WI38 (cell line): ENCODE measurements around the gene SEMA5A.

Experiments used
- H3K4me3 ChIP-seq: 2 replicates; pipeline ENCODE4 v1.5.1; 2011; ENCODE audit warnings: low read depth, mild to moderate bottlenecking, control low read depth, low read length
- TF ChIP-seq, protein P1 (sequence below): IDR thresholded peaks from 2 replicates; pipeline ENCODE4 v1.5.1; 2012; ENCODE audit warnings: low read depth, mild to moderate bottlenecking, control low read depth, low read length

The SEMA5A gene

DNA sequence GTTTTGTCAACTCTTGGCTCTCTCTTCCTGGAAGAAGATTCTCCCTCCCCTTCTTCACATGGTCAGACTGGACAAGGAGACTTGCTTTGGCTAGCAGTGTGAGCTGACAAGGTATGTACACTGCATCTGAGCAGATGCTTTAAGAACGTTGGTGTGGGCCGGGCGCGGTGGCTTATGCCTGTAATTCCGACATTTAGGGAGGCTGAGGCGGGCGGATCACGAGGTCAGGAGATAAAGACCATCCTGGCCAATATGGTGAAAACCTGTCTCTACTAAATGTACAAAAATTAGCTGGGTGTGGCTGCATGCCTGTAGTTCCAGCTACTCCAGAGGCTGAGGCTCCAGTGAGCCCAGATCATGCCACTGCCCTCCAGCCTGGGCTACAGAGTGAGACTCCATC lies 26.4 kb upstream of the SEMA5A start:
- no peak overlapping the region for H3K4me3 ChIP-seq
- TF ChIP-seq, protein P1, sequence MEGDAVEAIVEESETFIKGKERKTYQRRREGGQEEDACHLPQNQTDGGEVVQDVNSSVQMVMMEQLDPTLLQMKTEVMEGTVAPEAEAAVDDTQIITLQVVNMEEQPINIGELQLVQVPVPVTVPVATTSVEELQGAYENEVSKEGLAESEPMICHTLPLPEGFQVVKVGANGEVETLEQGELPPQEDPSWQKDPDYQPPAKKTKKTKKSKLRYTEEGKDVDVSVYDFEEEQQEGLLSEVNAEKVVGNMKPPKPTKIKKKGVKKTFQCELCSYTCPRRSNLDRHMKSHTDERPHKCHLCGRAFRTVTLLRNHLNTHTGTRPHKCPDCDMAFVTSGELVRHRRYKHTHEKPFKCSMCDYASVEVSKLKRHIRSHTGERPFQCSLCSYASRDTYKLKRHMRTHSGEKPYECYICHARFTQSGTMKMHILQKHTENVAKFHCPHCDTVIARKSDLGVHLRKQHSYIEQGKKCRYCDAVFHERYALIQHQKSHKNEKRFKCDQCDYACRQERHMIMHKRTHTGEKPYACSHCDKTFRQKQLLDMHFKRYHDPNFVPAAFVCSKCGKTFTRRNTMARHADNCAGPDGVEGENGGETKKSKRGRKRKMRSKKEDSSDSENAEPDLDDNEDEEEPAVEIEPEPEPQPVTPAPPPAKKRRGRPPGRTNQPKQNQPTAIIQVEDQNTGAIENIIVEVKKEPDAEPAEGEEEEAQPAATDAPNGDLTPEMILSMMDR: no peak

DNA sequence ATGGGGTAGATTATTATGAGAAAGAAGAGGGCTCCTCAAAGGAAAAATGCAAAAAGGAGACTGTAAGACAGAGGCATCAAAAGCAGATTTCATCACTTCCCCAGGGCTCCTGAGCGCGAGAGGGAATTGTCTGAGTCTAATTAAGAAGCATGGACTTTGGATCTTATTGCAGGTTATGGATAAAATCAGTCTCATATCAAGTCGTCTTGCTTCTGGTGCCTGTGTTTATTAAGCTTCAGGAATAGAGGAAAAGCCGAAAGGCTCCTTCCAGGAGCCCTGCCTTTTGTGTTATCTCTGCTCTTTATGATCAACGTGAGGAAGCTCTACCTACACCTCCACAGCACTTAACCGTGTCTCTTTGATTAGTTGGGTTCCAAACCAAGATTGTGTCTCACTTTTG lies 25.0 kb upstream of the SEMA5A start:
- TF ChIP-seq, protein P1: no peak
- no peak overlapping the region for H3K4me3 ChIP-seq

DNA sequence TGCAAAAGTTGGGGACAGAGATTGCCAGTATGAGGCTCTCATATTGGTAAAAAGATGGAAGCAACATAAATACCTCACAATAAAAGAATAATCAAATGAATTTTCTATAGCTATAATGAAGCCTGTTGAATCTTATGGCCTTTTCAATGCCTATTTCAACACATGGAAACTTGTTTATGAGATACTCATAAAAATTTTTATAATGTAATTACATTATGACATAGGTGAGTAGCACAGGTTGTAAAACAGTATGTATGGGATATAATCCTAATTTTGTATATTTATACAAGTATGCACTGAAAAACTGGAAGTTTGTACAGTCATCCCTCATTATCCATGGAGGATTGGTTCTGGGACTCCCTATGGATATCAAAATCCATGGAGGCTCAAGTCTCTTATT lies 21.2 kb upstream of the SEMA5A start:
- TF ChIP-seq, protein P1: no peak
- no peak overlapping the region for H3K4me3 ChIP-seq

DNA sequence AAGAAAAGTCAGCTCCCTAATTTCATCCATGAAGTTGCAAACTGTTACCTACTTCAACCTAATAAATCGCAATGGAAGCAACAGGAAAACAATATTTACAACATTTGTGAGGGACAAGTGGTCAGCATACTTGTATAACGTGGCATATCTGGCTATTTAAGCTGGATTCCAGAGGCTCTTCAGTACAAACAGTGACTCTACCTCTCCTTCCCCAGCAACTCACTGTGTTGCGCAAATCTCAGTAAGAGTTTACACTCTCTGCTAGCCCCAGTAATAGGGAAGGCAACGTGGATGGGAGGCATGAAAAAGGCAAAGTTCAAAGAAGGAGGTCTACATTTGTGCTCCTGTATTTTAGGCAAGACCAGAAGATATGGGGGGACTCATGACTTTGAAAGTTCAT lies 18.9 kb upstream of the SEMA5A start:
- TF ChIP-seq, protein P1: no peak
- no peak overlapping the region for H3K4me3 ChIP-seq

DNA sequence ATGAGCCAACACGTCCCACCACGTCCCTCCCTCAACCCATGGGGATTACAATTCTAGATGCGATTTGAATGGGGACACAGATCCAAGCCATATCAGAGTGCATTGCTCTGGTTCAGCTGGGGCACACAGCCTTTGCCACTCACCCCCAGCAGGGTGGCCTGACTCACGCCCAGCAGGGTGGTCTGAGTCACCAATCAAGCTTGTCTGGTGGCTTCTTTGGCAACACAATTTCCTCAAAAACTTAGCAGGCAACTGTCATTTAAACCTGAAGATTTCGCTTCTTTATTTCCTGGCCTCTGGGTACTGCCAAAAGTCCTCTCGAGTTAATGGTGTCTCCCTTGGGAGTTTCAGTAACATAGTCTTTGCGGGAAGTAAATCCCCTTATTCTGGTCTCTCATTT lies 16.3 kb upstream of the SEMA5A start:
- H3K4me3 ChIP-seq: no peak overlapping the region
- TF ChIP-seq, protein P1: no peak

DNA sequence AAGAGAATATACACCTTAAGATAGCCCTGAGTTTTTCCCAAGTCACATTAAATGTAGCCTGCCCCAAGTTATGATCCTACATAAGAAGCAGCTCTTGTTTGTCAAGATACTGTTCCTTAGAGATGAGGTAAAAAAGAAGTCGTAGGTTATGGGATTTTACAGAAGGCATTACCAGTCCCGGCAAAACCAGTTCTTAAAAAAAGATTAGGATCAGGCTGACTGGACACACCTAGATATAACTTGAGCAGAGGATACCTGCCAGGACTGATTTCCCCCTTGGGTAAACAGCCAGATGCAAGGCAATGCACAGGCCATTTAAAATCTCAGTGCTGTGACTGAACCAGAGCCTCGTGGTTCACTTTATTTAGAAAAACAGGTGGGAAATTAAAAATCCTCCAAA lies 14.1 kb upstream of the SEMA5A start:
- TF ChIP-seq, protein P1: no peak
- H3K4me3 ChIP-seq: no peak overlapping the region

DNA sequence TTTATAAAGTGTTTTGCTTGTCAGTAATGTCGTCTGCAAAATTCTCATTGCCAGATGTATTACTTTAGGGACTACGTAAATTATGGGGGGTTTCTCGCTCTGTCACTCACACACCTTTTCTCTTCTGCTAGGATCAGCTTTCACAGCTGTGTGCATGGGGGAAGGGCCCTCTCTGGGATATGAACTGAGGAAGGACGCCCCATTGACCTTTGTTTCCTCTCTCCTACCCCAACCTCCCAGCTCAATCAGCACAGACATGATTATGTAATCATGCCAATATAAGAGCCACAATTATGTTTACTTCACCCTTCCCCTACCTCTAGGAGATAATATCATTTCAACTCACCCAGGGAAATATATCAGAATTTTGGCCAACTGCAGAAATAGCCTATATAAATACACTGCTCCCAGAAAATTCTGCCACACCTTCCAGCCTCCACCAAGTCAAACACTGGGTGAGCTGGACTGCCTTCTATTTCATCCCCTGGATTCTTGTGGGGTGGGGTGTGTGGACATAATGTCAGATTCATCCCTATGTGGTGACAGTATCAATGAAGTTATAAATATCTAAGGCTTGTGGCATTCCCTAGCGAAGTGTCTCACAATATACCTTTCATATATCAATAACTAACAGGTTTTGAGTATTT lies 12.6 kb upstream of the SEMA5A start:
- TF ChIP-seq, protein P1: no peak
- no peak overlapping the region for H3K4me3 ChIP-seq
